Hematopoietic multipotent progenitor cell treated with erythropoietin and hydrocortisone succinate and interleukin-3 and kit ligand, for 4 days (in vitro differentiated cells): ENCODE results near the gene CRYGB.
A peak's percentile ranks its signal among the peaks of the same experiment; 100 is the strongest.
"Not testable (repeated sequence)": the region's sequence is repeated elsewhere in the genome, so short reads cannot be mapped to it uniquely, and the experiment has no call there.

Experiments
- DNase-seq: peaks from one replicate; pipeline ENCODE4 v3.0.0-alpha.2; 2015

CRYGB gene

DNA sequence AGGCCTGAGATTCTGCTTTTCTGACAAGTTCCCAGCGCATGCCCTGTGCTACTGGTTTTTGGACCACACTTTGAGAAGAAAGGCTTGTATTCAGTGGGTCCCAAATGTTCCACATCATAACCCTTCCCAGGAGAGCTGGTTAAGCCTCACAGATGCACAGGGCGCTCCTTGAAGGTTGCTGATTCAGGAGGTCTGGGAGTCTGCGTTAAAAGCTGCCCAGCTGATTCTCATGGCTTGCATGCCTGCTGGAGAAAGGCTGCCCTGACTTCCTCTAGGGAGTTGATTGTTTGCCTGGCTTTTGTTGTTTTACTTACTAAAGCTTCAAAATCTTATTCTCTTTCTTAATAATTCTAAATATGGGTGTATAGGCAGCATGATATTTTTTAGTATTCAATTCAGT lies 42.3 kb downstream of the CRYGB start:
- no peak for DNase-seq

DNA sequence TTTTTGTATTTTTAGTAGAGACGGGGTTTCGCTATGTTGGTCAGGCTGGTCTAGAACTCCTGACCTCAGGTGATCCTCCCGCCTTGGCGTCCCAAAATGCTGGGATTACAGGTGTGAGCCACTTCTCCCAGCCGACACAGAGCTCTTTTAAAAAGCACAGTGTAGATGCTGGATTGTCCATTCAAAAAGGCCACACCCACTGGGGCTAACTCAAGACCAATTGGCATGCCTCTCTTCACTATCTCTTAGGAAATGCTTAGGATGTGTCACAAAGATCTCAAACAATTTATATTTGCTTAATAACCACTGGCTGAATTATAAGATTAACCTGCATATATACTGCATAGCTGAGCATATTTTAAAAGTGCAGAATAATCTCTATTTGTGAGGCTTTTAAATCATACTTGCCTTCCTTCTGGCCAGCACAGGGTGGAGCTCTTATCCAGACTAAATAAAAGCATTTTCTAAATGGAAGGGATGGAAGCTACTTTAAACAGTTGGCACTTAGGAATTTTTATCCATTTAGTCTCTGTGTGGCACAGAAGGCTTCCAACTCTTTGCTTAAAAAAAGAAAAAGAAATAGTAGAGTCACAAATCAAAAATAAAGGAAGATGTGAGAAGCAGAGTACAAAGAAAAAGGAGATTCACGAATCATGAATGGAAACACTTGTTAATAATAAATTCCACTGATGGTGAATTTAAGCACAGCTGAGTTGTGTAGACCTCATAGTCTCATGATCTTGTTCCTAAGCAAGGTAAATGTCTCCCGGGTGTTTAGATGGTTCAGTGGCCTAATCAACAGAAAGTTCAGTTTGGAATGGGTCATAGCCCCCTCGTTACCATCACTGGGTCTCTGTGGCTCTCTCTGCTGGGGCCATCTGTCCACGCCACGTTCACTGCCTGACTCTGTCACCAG lies 44.0 kb downstream of the CRYGB start:
- peak; percentile 58 for DNase-seq

DNA sequence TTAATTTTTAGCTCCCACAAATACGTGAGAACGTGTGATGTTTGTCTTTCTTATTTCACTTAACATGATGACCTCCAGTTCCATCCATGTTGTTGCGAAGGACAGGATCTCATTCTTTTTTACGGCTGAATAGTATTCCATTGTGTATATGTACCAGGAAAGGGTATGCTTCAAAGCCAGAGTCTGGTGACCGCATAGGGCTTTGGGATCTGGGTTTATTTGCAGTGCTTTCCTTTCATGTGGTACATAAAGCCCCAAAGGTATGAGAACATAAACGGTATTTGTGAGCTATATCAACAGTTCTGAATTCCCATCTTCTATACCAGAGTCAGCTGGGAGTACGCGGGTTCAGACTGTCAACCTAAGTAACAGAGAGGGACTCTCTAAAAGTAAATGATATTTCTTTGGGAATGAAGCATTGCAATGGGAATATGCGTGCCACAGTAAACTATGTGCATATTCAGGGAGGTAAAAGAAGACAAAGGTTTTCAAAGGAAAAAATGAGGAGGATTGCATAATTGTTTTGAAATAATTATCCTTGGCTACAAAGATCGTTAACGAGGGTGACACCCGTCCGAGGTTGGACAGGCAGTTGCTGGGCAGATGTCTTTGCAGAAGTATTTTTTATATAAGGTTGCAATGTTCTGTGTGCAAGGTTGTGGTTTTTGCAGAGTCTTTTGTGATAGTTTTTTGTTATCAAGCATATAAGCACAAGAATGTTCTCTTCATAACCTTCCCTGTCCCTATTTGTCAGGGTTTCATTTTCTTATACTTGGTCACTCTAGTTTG lies 46.1 kb downstream of the CRYGB start:
- DNase-seq, result peak; percentile 76

DNA sequence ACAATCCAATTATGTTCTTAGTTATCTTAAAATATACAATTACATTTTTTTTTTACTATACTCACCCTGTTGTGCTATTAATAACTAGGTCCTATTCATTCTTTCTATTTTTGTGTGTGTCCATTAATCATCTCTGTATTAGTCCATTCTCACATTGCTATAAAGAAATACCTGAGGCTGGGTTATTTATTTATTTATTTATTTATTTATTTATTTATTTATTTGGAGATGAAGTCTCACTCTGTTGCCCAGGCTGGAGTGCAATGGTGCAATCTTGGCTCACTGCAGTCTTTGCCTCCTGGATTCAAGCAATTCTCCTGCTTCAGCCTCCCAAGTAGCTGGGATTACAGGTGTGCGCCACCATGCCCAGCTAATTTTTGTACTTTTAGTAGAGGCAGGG lies 47.3 kb downstream of the CRYGB start:
- DNase-seq, result not testable (repeated sequence)

DNA sequence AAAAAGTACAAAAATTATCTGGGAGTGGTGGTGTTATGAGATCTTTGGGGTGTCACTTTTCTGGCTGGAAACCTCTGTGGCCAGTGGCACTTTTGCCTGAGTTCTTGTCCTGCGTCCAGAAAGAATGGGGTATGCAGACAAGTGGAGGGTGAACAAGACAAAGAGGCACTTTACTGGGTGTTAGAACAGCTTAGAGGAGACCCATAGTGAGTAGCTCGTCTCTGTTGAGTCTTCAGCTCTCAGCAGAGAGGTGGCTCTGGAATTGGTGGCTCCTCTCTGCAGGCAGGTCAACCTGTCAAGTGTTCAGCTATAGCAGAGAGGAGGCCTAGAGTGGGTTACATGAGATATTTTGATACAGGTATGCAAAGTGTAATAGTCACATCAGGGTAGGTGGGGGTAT lies 47.7 kb downstream of the CRYGB start:
- DNase-seq, result no peak

DNA sequence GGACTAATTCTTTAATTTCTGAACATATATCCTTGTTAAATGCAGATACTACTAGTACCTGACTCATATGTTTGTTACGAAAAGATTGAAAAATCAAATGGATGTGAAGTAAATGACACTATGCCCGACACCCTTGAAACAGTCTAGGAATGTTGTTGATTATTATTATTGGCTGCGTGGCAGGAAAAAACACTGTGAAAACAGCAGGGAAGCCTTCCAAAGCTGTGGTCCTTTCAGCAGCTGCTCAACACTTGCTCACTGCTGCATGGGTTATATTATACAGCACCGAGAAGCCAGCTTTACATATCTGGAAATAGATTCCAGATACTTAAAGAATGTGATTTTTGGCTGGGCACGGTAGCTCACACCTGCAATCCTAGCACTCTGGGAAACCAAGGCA lies 48.2 kb downstream of the CRYGB start:
- DNase-seq, result no peak

DNA sequence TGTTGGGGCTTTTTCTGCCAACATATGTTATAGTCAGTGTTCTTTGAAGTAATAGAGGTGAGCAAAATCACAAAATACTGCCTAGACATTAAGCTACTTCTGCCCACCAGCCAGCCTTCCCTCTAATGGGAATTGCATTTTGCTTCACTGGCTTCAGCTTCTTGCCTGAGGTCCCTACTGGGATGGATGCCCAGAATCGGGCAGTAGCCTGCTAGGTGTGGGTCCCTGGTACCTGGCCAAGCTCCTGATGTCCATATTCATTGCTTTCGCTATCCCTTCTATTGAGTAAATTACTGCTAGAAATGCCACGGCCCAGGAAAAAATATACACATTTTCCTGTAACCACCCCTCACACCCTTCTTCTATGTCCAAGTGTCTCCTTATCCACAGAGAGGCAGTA lies 48.6 kb downstream of the CRYGB start:
- no peak for DNase-seq

DNA sequence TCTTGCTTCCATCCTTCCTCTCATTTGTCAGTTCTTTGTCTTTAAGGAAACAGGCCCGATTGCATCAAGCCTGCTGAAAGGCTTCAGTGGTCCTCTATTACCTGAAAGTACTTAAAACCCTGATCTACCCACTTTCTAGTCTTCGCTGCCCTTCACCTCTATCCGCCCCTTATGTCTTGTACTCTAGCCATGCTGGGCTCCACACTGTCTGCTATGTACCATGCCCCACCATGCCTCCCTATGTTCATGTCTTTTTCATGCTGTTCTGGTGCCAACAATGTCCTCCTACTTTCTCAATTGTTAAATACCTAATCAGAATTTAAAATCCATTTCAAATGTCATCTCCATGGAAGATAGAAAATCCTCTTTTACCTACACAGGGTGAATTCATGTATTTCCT lies 49.9 kb downstream of the CRYGB start:
- DNase-seq, result no peak

DNA sequence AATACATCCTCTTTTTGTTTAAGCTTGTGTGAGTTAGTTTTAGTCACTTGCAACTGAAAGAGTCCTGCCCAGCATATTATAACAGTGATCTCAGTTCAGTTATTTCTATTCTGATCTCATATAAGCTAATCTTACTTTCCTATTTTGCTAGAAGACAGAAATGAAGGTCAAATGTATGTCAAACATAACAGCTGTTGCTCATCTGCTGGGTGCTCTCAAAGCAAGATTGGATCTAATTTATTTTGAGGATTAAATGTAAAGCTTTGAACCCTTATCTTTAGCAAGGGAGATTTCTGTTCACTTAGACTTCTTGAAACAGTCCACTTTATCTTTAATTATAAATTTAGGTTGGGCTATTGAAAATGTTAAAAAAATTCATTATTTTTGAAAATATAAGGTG lies 52.8 kb downstream of the CRYGB start:
- no peak for DNase-seq
